Stimulated activated CD8-positive, alpha-beta memory T cell treated with anti-CD3 and anti-CD28 coated beads, Interleukin-7, amount 100 ng/mL, for 1 hour (primary cell): Measurements from ENCODE around the gene NTF3.

ENCODE experiments used
- DNase-seq, 2 donors: peaks; one replicate each; pipeline ENCODE4 v3.0.0-alpha.2; 2020; ENCODE audit warnings: low read depth in 2 of 2

The NTF3 gene

DNA sequence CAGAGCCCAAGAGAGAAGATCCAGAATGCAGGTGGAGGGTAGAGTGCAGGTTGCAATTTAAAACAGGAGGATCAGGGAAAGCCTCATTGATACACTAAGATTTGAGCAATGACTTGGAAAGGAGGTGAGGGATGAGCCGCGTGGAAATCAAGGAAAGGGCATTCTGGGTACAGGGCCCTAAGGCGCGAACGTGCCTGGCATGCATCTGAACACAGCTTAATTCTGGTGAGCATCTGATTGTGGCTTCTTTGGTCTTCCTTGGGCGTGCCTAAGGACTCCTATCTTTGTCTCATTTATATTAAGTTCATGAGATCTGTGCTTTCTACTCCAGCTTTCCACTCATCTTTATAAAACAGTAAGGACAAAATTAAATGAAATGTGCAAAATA is 79.3 kb downstream of the NTF3 start:
- no peak for DNase-seq

DNA sequence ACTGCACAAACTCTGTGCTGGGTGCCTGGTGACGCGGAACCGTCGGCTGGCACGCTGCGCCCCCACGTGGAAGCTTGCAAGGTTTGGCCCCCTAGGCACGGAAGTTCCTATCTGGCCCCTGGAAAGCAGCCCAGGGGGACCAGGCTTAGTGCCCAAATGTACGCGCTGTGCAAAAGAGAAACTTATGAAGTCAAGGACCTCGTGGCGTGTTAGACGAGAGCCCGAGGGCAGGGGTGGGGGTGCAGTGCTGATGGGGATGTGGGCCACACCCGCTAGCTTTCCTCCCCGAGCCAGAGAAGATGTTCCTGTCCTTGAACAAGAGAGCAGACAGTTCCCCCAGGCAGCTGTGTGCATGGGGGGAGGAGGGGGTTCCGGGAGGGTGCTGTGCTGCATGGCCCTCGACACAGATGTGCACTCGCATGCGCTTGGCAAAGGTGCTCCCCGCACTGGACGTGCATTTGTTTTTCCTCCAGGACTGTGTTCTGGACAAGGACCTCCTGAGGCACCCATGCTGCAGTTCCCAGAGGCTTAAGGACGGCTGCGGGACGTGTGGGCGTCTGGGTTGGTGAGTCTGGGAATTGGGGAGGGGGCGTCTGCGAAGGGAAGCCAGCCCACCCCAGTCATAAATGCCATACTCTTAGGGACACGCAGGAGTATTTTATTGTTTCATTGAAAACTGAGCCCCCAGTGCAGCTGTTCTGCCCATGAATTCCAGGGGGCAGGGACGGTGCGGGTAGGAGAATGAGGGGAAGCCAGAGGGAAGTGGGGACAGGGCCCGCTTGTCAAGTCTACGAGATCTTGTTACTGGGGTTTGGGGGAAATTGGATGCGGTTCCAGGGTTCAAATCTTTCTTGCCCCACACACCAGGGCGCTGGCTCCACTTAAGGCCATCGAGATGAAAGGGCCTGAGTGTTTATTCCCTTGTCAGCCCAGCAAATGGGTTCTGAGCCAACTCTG is 80.0 kb downstream of the NTF3 start:
- no peak for DNase-seq

DNA sequence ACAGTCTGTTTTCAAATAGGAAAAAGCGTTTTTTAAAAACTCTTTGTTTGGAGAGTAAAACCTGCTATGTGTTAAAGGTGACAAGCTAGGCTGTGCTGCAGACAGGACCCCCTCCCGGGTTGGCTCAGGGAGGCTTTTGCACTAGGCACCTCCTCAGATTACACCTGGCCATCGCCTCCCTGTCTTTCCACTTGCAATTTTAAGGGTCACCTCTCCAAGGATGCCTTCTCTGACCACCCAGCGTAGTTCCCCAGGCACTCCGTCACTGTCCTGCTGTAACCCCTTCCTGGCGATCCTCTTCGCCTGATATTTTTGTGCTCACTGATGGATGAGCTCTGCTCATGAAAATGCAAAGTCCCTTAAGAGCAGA is 80.7 kb downstream of the NTF3 start:
- DNase-seq: no peak

DNA sequence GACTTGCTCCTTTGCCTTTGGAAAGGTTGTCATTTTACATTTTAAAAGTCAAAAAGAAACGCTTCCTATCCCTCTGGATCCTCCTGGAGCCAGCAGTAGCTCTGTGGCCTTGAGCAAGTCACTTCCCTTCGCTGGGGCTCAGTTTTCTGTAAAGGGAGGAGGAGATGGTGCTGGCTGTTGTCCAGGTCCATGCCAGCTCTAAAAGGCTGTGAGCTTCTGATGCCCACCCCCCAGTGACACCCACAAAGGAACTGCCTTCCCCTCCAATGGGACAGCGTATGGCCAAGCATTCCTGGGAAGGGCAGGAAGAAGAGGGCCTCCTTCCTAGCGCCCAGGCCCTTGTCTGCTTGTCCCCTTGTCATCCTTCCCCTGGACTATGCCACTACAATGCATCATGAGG is 81.5 kb downstream of the NTF3 start:
- no peak for DNase-seq

DNA sequence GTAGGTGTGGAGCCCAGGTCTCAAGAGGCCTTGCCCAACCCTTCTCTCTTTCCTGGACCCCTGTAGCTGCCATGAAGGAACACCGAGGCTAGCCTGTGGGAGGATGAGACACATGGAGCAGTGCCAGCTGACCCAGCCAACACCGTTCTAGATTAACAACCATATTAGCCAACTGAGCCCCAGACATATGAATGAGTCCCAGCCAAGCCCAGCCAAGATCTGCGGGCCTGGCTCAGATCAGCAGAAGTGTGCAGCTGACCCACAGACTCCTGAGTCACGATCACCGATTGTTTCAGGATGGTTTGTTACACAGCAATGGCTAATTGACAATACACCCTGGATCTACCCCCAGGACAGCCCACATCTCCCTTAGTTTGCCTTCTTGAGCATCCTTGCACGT is 82.1 kb downstream of the NTF3 start:
- no peak for DNase-seq

DNA sequence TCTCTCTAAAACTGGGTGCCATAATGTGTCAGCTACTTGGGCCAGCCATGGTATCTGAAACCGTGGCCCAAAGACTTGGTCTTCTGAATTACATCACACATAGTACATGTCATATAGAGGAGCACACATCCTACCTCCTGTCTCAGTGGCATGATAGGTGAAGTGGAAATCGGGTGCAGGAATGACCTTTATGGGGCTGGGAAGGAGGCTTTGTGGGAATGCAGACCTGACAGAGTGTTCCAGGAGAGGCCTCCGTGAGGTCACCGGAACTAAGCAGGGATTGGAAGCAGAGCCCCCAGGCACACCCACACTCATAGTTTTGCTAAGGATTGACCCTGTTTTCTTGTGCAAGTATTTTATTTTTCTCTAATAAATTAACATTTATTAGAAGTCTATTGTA is 82.6 kb downstream of the NTF3 start:
- no peak for DNase-seq

DNA sequence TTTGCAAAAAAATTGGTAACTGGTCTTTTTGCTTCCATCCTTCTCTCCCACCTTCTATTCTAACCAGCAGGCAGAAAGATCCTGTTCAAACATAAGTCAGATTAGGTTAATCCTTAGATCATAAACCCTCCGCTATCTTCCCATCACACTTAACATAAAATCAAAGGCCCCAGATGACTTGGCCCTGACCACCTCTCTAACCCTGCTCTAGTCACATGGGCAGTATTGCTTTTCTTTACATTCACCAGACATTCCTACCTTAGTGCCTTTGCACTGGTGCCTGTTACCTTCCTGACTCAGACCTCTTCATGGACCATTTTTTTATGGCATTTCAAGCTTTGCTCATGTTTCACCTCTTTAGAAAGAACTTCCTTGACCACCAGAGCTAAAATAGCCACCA is 83.5 kb downstream of the NTF3 start:
- DNase-seq: no peak

DNA sequence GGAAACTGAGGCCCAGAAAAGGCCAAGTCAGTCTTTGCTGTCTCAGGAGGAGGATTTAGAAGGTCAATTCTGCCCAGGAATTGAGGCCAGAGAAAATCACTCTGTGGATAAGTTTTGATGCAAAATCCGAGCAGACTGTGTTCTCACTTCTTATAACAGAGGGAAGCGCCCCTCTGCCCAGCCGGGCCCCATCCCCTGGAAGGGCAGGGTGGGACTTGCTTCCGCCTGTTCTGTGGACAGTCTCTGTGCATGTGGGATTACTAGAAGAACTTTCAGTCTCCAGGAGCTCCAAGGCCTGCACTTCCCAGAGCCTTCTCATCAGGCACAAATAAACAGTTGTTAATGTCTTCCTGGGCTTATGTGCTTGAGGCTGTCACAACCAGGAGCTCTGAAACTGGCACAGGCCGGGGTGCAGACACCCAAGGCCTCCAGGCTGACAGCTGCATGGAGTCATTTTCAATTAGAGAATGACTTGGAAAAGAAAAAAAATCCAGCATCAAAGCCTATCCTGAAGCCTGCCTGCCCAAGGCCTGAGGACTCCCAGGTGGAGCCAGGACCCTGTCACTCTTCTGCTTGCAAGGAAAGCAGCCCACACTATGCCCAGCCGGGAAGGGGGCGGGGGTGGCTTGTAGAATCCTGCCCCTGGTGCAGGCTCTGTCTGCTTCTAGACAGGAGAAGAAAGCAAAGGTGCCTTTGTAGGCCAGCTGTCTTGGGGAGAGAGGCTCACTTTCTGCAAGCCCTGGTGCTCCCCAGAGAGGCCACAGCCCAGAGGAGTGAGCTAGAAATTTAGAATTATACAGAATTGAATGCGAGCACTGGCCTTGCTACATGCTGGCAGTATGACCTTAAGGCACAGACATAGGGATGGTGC is 84.7 kb downstream of the NTF3 start:
- DNase-seq: no peak

DNA sequence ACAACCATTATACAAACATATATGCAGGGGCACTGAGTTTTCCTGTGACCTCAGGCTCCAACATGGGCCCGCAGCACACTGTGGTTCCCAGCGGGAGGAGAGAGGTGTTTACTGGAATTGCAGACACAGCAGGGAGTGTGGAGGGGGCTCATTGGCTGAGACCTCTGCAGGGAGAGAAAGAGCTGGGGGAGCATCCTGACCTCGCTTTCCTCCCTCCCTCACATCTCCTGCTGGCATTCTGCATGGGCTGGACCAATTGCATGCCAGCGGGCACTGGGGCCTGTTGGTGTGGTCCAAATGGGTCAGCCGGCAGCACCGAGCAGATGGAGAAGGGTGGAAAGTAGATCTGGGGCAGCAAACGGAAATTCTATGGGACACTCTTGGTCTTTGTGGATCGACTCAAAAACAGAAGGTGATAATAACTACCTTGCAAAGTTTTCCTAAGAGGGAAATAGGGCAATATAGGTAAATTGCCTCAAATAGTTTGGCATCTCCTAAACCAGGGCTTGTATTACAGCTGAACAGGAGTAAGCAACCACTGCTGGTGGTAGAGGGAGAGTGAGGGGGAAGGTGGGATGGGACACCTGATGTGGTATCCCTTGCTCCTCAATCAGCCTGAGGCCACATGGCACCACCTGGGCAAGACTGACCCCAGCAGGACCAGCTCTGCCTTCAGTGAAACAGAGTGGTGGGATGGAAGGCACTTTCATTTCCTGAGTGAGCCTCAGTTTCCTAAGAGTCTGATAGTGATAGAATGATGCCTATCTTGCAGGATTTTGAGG is 86.9 kb downstream of the NTF3 start:
- DNase-seq: no peak

DNA sequence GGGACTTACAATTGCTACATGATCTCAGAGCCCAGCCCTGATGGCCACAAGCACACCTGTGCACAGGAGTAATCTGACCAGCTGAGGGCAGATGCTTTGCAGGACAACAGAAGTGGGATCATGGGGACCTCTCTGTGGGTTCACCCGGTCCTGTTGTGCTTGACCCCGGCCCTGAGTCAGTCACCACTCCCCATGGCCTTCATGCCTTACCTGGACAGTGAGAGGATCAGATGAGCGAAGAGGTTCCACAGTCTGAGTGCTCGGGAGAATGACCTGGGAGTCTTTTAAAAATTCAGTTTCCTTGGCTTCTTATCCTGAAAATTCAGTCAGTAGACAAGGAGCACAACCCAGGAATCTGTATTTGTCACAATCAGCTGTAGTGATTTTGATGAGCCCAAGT is 88.1 kb downstream of the NTF3 start:
- DNase-seq: no peak

DNA sequence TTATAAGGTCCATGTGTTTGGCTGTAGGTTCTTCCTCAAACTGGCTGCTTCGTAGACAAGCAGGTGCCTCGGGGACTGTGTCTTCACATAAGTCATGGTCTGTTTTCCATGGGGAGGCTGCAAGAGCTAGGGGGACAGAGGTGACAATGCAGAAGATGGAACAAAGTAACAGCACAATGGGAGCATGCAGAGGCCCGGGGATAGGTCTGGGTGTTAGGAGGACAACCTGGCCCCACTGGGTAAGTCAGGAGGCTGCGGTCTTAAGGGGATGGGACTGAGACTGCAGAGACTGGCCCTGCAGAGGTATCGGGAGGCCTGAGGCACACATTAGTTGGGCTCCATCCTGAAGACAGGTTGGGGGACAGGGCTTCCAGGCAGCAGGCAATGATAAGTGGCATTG is 88.9 kb downstream of the NTF3 start:
- no peak for DNase-seq

DNA sequence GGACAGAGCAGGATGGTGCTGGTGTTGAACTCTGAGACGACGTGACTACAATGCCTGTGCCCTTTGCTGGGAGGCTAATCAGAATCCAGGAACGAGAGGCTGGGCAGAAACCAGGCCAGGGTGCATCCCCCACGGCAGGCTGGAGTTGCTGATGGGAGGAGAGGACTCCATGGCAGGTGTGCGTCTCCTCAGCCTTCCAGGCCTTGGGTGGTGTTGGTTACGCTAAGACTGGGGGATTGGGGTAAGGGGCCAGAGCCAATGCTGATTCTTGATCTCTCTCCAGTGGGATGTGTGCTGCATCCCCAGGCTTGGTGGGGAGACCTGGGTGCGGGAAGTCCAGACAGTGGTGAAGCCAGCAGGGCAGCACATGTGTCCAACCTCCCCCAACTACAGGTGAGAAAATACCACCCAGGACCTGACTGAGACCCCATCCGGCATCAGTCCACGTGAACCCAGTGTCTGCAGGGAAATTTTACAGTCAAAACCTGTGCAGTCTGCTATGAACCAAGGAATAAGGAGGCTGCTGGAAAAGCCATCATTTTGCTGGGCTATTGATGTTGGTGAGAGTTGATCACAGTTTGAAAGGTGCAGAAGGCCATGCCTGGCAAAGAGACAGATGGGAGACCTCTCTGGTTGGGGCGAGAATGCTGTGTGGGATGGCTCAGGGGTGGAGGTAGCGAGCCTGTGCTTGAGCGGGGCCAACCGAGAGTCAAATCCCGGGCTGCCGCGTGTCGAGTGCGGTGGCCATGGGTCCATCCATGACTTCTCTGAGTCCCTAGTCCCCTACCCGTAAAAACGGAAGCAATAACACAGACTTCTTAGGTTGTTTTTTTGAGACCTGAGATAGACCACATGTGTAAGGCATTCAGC is 89.8 kb downstream of the NTF3 start:
- DNase-seq: no peak

DNA sequence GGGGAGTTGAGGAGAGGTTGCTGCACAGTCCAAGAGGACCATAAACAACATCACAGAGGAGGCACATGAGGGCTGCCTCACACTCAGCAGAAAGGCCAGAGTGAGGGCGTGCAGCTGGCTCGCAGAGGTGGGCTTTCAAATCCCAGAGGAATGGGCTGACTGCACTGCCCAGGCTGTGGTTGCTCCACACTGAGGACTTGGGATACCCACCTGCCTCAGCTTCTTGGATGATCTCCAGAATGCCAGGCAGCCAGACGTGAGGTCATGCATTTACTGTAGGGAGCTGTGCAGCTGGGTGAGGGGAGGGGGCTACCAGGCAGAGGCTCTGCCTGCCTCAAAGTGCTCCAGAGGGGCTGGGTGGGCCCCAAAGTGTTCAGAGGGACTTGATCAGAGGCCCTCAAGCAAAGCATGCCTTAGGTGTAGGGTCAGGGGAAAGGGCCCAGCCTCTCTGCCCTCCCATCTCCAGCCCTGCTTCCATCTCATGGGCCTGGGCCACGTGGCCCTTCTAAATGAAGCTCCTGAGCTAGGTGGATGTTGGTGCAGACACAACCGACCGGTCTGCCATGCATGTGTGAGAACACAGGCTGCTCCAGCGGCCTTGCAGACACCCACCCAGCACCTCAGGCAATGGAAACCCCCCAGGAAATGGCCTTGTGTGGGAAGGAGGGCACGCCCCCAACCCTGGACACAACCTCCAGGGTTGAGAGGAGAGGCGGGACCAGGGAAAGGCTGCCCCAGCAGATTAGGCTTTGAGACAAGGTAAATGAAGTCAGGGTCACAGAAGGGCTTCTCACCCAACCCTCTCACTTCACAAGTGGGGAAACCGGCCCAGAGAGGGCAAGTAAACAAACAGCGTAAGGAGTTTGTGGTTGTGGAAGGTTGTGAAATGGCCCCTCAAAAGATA is 90.8 kb downstream of the NTF3 start:
- no peak for DNase-seq

DNA sequence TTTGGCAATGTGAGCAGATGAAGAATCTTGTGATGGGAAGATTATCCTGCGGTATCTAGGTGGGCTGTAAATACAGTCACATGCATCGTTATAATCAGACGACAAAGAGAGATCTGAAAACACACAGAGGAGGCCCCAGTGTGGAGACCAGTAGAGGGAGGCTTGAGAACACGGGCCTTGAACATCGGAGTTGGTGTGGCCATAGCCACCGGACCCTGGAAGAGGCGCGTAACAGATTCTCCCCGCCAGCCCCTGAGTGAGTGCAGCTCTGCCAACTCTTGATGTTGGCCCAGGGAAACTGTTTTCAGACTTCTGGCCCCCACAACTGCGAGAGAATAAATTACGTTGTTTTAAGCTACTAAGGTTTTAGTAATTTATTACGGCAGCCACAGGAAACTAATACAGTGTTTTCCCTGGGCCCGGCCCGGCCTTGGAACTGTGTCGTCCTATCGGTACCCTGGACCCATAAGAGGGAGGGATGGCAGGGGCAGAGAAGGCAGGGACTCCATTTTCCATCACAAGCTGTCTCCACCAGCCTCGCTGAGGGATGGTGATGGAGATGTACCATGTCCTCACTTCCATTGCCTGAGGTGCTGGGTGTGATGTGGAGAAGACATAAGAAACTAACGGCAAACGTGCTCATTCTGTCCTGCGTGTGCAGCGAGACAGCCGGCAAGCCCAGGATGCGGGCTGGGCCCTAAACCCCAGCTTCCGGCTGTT is 91.6 kb downstream of the NTF3 start:
- DNase-seq: no peak

DNA sequence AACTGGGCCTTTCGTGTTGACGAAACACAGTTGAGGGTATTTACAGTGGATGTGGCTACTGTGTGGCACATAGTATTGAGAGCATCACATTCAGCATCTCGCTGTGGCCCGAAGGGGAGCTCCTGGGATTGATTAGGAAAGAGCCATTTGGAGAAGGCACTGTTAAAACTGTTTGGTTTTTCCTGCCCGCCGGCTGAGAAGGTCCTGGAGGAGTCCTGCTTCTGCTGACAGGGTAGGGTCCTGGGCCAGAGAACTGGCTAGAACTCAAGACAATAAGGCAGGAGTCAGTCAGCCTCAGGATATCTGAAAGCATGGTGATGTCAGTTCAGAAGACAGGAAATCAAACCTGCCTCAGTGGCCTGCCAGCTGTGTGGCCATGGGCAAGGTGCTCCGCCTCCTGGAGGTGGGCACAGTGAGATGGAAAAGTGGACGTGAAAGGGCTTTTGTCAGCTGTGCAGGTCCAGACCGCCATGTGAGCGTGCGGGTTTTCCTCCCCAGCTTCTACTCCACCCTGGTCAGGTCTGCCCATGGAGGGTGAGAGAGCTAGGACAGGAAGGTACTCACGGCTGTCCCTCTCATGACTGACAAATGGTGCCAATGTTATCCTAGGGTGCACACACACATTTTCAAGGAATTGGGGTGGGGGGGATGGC is 92.3 kb downstream of the NTF3 start:
- DNase-seq: no peak

DNA sequence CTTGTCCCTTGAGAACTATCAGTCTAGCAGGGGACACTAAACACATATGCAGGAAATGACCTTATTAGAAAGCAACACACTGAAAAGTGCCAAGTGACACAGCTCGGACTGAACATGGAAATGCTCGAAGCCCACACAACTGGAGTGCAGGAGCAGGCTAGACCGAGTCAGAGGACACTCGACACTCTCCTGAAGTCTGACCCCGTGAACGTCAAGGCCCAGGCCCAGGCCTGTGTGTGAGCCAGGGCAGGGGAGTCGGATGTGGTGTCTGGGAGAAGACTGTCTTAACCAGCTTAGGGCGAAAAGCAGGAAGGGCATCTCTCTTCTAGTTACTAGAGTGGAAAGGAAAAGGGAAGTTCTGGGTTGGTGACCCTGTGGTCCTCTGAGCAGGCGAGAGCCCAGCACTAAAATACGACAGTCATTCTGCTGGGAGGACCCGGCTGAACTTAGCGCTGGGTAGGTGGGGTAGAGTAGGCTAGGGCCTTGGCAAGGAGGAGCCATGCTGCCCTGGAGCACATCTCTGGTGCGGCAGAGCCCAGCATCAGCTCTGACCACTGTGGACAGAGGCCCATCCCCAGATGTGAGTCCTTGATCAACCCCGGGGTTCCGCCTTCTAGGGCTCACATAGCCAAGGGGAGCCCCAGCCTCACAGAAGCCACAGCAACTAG is 93.0 kb downstream of the NTF3 start:
- DNase-seq: no peak

DNA sequence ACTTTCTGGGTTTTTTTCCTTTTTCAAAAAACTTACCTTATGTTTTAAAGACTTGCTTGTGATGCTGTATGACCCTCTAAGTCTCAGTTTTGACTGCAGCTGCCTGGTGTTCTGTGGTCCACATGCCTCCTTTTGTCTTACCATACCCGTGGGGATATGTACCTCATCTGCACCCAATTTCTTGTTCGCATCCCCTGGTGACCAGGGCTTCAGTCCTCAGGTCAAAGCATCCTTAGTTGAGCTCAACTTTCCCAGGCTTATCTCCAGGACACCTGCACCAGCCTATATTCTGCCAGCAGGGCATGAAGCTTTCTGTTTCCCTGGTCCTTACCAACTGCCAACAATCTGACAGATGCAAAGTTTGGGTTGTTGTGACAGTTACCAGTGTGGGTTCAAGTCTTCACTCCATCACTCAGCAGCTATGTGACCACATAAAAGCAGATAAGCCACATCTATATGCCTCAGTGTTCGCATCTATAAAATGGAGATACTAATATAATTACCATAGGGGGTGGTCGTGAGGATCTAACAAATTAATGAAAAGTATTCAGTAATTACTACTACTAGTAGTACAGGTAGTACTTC is 94.0 kb downstream of the NTF3 start:
- DNase-seq: no peak

DNA sequence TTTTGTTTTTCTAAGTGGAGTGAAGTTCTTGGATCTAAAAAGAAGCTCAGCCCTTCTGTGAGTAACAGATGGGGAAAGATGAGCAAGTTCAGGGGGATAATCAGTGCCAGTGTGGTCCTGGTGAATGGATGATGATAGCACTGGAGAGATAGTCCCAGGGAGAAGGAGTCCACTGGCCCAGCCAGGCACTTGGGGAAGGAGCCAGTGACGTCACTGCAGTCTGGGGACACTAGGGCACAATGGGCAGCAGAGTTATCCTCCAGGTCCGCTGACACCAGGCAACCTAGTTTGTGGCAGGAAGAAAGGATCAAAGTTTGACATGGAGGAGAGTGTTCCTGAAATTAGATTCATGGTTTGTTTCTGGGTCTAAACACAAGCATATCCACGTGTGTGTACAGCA is 101.5 kb downstream of the NTF3 start:
- DNase-seq: no peak
